ENCODE data around the gene CLCN7. TPM values are rescaled to one million over a fixed set of nuclear protein-coding genes. Genes with fewer than 3 reads are reported as not detected.

CLCN7 gene
- total RNA-seq, 1 experiment from 2014 or later, result 64.0 TPM

DNA sequence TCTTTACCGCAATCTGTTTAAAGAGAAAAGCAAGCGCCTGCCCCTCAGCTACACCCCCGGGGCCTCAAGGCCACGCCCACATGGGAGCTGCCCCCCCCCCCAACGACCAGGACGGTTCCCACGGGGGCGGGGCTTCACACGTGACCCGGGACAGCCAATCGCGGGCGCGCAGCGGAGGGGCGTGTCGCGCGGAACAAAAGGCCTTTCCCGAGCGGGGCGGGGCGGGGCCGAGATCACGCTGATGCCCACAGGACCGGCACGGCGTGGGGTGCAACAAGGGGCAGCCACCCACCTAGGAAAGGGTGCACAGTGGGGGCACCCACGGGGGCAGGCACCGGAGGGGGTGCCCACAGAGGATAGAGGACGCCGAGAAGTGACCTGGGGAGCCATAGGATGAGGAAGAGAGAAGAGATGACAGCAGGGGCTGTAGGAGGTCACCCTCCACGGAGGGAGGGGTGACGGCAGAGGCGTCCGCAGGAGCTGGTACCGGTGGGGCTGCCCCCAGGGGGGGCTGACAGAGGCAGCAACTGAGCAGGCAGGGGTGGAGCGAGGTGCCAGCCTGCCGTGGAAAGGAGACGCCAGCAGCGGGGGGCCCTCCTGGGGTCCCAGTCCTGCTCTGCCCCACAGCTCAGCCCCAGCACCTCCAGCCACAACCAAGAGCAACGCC is 66.5 kb downstream of the CLCN7 start:
- H3K36me3 ChIP-seq (ENCODE audit: control insufficient read depth in 1 of 2, insufficient read depth in 2 of 2, low read length in 2 of 2), result no peaks in the 10 kb centered on the region
- BruUV-seq (replicated peaks), result no TSS peak
- no peaks in the 10 kb centered on the region for H3K27me3 ChIP-seq (ENCODE audit: insufficient read depth, low read length)
- peak overlapping the region; percentile 26; the same call in 1 of the 2 replicates for H3K27ac ChIP-seq (ENCODE audit: low read depth, low read length)
- ChIA-PET CTCF (no interaction called here), RAD21 (ENCODE audit: low non-redundant PET in 1 of 2, low total read pairs in 2 of 2, uncharacterized antibody in 2 of 2, unreplicated experiment in 2 of 2) (no interaction called here), POLR2A (interaction anchor here (0.5 to 0.7 kb wide), 2 partner anchors 12 to 314 kb away, joined by 3 read pairs; partner anchors contain the start of gene UQCC4)
- no peaks in the 10 kb centered on the region for H3K9me3 ChIP-seq (ENCODE audit: control insufficient read depth in 1 of 2, insufficient read depth in 1 of 2, low read depth in 1 of 2, low read length in 2 of 2)
- TF ChIP-seq SIN3A (IDR thresholded peaks at IDR 0.05; ENCODE audit: low read depth) (no peak), POLR2A (IDR thresholded peaks at IDR 0.05; ENCODE audit: borderline replicate concordance, extremely low read depth, insufficient read depth, insufficient read length) (no peak), JUND (IDR thresholded peaks at IDR 0.05) (no peak), SRF (IDR thresholded peaks at IDR 0.05; ENCODE audit: low read depth) (no peak), FOSL1 (IDR thresholded peaks at IDR 0.05; ENCODE audit: low read depth) (no peak), YY1 (IDR thresholded peaks at IDR 0.05; ENCODE audit: extremely low read depth, insufficient replicate concordance, low read depth, low read length) (no peak), ELF1 (IDR thresholded peaks at IDR 0.05; ENCODE audit: borderline replicate concordance, low read depth) (no peak), CEBPB (IDR thresholded peaks at IDR 0.05; ENCODE audit: low read depth) (no peak), SP1 (IDR thresholded peaks at IDR 0.05; ENCODE audit: low read depth) (peak; percentile 81), EZH2phosphoT487 (IDR thresholded peaks at IDR 0.05; ENCODE audit: borderline replicate concordance) (no peak), CBX3 (IDR thresholded peaks at IDR 0.05; ENCODE audit: low read depth) (no peak), TCF7L2 (IDR thresholded peaks at IDR 0.05; ENCODE audit: borderline replicate concordance, extremely low read depth, insufficient read depth, insufficient read length) (peak; percentile 69), ZNF274 (IDR thresholded peaks at IDR 0.05; ENCODE audit: low read depth, low read length) (no peak), EZH2 (IDR thresholded peaks at IDR 0.05) (no peak), POLR2AphosphoS5 (IDR thresholded peaks at IDR 0.05; ENCODE audit: low read depth, low read length) (no peak)
- TF ChIP-seq, protein P1, sequence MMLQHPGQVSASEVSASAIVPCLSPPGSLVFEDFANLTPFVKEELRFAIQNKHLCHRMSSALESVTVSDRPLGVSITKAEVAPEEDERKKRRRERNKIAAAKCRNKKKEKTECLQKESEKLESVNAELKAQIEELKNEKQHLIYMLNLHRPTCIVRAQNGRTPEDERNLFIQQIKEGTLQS (IDR thresholded peaks at IDR 0.05), result no peak
- TF ChIP-seq, protein P2, sequence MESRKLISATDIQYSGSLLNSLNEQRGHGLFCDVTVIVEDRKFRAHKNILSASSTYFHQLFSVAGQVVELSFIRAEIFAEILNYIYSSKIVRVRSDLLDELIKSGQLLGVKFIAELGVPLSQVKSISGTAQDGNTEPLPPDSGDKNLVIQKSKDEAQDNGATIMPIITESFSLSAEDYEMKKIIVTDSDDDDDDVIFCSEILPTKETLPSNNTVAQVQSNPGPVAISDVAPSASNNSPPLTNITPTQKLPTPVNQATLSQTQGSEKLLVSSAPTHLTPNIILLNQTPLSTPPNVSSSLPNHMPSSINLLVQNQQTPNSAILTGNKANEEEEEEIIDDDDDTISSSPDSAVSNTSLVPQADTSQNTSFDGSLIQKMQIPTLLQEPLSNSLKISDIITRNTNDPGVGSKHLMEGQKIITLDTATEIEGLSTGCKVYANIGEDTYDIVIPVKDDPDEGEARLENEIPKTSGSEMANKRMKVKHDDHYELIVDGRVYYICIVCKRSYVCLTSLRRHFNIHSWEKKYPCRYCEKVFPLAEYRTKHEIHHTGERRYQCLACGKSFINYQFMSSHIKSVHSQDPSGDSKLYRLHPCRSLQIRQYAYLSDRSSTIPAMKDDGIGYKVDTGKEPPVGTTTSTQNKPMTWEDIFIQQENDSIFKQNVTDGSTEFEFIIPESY (IDR thresholded peaks at IDR 0.05; ENCODE audit: extremely low read depth, insufficient replicate concordance, low read length), result no peak
- H3K9me2 ChIP-seq (ENCODE audit: insufficient read depth), result no peaks in the 10 kb centered on the region
- H3K4me1 ChIP-seq (ENCODE audit: control insufficient read depth in 1 of 2, insufficient read depth in 2 of 2, low read length in 2 of 2), result peaks cover 9 to 12% of the 10 kb centered on the region in 2 experiments
- no peak overlapping the region for H2AFZ ChIP-seq (ENCODE audit: low read depth, low read length, poor library complexity, severe bottlenecking)
- peak; percentile 94 for ATAC-seq
- peak overlapping the region; percentile 95 for H3K4me2 ChIP-seq (ENCODE audit: low read length)
- peak overlapping the region; percentile 47 for H3K9ac ChIP-seq (ENCODE audit: low read length)
- no peaks in the 10 kb centered on the region for H4K20me1 ChIP-seq (ENCODE audit: insufficient read depth)
- intact Hi-C loops (cut with micrococcal nuclease), result no loop called here
- H3K79me2 ChIP-seq (ENCODE audit: insufficient read depth, low read length), result 0 out of 2 replicates have a peak, but pooled peaks cover 4% of the 10 kb centered on the region
- DNase-seq (ENCODE audit: low read depth, low spot score), result peak; percentile 58
- peak overlapping the region; percentile 27 to 54 for H3K4me3 ChIP-seq (replicated peaks in 1 of 2; ENCODE audit: low read depth in 1 of 2, low read length in 2 of 2)
